Mesothelial cell of epicardium (in vitro differentiated cells): ENCODE data around the gene SLC5A10. TPM values are rescaled to one million over a fixed set of nuclear protein-coding genes. Genes with fewer than 3 reads are reported as not detected.
"Not testable (repeated sequence)": the region's sequence is repeated elsewhere in the genome, so short reads cannot be mapped to it uniquely, and the experiment has no call there.

Experiments
- DNase-seq, 2 experiments: peaks; one replicate each; pipeline ENCODE4 v3.0.0; 2021; ENCODE audit warnings: low spot score in 2 of 2; ENCODE audit not compliant: unreplicated experiment in 2 of 2
- H3K27ac Mint-ChIP-seq: 2 replicates; pipeline ENCODE4 v1.8.0; 2021; ENCODE audit warnings: mixed read lengths
- H3K27me3 Mint-ChIP-seq: 2 replicates; pipeline ENCODE4 v1.8.0; 2021; ENCODE audit warnings: low read depth, mixed read lengths
- H3K36me3 Mint-ChIP-seq: 2 replicates; pipeline ENCODE4 v1.8.0; 2021; ENCODE audit warnings: mixed read lengths
- H3K4me1 Mint-ChIP-seq: 2 replicates; pipeline ENCODE4 v1.8.0; 2021; ENCODE audit warnings: mixed read lengths
- H3K4me3 Mint-ChIP-seq: 2 replicates; pipeline ENCODE4 v1.8.0; 2021; ENCODE audit warnings: mild to moderate bottlenecking, moderate library complexity, mixed read lengths
- H3K9me3 Mint-ChIP-seq: 2 replicates; pipeline ENCODE4 v1.8.0; 2021; ENCODE audit warnings: mixed read lengths
- CTCF ChIP-seq: fragments of 200-600 bp; sonication (generic); IDR thresholded peaks from one replicate; pipeline ENCODE4 v1.5.0; 2021; ENCODE audit warnings: antibody characterized with exemption; ENCODE audit not compliant: unreplicated experiment
- total RNA-seq: library from RNA; stranded (reverse); gene quantifications from 3 replicates; pipeline ENCODE4 v1.2.1, GENCODE V29; 2021

The SLC5A10 gene
- total RNA-seq, 1 donor from 2014 or later = 0.25 TPM

DNA sequence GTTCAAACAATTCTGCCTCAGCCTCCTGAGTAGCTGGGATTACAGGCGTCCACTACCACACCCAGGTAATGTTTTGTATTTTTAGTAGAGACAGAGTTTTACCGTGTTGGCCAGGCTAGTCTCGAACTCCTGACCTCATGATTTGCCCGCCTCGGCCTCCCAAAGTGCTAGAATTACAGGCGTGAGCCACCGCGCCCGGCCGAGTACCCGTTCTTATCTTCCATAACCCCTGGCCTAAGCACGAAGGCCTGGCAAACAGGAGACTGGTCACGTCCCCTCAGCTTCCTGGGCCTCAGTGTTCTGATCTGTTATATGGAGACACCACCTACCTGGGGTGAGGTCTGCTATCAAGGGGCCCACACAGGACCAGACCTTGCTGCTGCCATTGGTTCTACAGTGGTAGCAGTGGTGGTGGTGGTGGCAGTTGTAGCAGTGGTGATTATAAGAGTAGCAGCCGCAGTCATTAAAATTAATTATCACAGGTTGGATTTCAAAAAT is 1.3 kb downstream of the SLC5A10 start:
- H3K9me3 Mint-ChIP-seq = no peaks in the 10 kb centered on the region
- no peak for TF ChIP-seq CTCF
- H3K4me1 Mint-ChIP-seq = no peaks in the 10 kb centered on the region
- no peak overlapping the region for H3K4me3 Mint-ChIP-seq
- H3K27ac Mint-ChIP-seq = no peak overlapping the region
- no peaks in the 10 kb centered on the region for H3K27me3 Mint-ChIP-seq
- no peak for DNase-seq
- H3K36me3 Mint-ChIP-seq = no peaks in the 10 kb centered on the region

GRCh38 chr17:18954321-18954720 is 2.4 kb downstream of the SLC5A10 start:
- H3K4me1 Mint-ChIP-seq = no peaks in the 10 kb centered on the region
- DNase-seq = no peak
- no peaks in the 10 kb centered on the region for H3K27me3 Mint-ChIP-seq

GRCh38 chr17:18955009-18955408 is 3.0 kb downstream of the SLC5A10 start:
- no peak for DNase-seq
- Mint-ChIP-seq H3K4me1 (no peaks in the 10 kb centered on the region), H3K27ac (no peak overlapping the region), H3K27me3 (no peaks in the 10 kb centered on the region), H3K9me3 (no peaks in the 10 kb centered on the region), H3K36me3 (no peaks in the 10 kb centered on the region), H3K4me3 (no peak overlapping the region)
- no peak for TF ChIP-seq CTCF

More at GRCh38 chr17:18954321-18954720, 2.4 kb downstream of the SLC5A10 start:
- TF ChIP-seq CTCF = no peak
- Mint-ChIP-seq H3K27ac (no peak overlapping the region), H3K36me3 (no peaks in the 10 kb centered on the region), H3K4me3 (no peak overlapping the region), H3K9me3 (no peaks in the 10 kb centered on the region)

- H3K27ac Mint-ChIP-seq, H3K27me3 Mint-ChIP-seq, H3K9me3 Mint-ChIP-seq, DNase-seq, H3K4me1 Mint-ChIP-seq, H3K36me3 Mint-ChIP-seq, H3K4me3 Mint-ChIP-seq: not testable (repeated sequence)
Observed at GRCh38 chr17:18956021-18956420, 4.1 kb downstream of the SLC5A10 start.

GRCh38 chr17:18956581-18956980 is 4.6 kb downstream of the SLC5A10 start:
- Mint-ChIP-seq H3K27ac (no peak overlapping the region), H3K36me3 (no peaks in the 10 kb centered on the region), H3K9me3 (no peaks in the 10 kb centered on the region), H3K27me3 (no peaks in the 10 kb centered on the region), H3K4me1 (peaks cover 9% of the 10 kb centered on the region), H3K4me3 (no peak overlapping the region)
- DNase-seq = no peak
- TF ChIP-seq CTCF = no peak

DNA sequence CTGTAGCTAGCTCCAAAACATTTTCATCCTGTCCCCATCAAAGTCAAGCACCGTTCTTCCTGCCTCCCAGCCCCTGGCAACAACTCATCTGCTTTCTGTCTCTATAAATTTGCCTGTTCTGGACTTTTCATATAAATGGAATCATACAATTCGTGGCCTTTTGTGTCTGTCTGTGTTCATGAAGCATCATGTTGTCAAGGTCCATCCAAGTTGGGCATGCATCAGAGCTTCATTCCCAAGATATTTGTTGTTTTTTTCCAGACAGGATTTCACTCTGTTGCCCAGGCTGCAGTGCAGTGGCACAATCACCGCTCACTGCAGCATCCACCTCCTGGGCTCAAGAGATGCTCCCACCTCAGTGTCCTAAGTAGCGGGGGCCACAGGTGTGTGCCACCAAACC is 5.9 kb downstream of the SLC5A10 start:
- H3K4me3 Mint-ChIP-seq = no peak overlapping the region
- DNase-seq = no peak
- peaks cover 21% of the 10 kb centered on the region for H3K4me1 Mint-ChIP-seq
- no peak for TF ChIP-seq CTCF
- no peaks in the 10 kb centered on the region for H3K9me3 Mint-ChIP-seq
- H3K27ac Mint-ChIP-seq = no peak overlapping the region
- H3K27me3 Mint-ChIP-seq = no peaks in the 10 kb centered on the region
- H3K36me3 Mint-ChIP-seq = no peaks in the 10 kb centered on the region
